Measurements from ENCODE around the gene LILRB3.
"Not testable (repeated sequence)": the region's sequence is repeated elsewhere in the genome, so short reads cannot be mapped to it uniquely, and the experiment has no call there.

Gene LILRB3

DNA sequence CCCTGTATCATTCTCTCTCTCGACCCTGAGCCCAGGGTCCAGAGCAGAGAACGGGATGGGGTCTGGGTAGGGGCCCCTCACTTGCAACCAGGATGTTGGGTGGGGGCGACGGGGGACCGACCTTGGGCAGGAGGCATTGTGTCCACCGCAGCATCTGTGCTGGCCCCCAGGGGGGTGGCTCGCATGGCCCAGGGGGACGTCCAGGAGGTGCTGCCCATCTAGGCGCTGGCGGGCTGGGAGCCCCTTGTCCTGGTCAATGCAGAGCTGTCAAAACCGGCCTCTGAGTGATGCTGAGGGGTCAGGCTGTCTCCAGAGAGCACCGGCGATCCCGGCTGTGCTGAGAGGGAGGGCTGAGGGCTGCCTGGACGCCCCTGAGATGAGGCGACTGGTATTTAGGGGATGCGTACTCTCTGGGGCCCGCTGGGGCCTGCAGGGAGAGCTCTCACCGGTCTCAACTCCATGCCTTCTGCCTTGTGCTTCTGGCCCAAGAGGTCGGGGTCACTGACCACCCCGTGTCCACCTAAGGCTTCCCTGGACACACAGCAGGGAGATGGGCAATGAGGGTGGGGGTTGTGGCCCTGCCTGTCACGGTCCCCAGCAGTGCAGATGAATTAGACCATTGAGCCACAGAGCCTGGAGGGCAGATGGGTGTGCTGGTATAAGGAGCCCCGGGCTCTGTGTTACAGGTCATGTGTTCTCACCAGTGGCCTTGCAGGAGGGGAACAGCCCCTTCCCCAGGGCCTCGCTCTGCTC is 13.6 kb downstream of the LILRB3 start:
- no peak for DNase-seq

DNA sequence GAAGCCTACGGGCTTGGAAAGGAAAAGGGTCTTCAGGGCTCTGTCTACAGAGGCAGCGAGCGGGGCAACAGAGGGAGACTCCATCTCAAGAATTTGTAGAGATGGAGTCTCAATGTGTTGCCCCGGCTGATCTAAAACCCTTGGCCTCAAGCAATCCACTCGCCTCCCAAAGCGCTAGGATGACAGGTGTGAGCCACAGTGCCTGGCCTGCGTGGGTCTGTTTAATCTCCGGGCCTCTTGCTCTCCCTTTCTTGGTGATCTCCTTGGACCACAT is 14.1 kb downstream of the LILRB3 start:
- DNase-seq, result no peak

DNA sequence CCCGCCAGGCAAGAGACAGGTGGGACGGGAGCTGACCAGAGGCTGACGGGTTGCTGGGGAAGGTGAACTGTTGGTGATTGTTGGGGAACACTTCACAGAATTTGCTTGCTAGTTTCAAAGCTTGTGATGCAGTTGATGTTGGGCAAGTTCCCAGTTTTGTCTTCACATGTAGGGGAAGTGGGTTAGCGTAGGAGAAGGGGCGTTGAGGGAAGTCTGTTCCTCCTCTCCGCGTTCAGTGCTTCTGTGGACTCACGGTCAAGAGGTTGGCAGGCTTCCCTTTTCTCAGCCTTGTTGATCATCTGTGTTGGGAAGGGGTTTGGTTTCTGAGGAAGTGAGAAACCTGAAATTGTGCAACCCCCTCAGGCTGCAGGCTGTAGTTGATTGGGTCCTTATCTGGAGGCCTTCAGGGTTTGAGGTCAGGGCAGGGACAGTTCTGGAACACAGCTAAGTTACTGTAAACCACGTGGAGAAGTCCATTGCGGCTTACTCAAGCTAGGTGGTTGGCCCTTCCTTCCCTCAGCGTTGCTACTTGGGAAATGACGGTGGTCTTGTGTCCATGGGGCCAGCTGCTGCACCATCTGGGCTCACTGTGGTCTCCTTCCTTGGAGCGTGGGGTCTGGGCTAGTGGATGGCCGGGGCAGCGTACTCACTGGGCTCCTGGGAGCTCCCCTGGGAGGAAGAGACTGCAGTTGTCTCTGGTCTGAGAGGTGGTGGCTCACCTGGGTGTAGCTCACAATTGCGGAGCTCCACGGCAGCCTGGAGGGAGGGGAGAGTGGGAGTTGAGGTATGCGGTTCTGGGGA is 14.6 kb downstream of the LILRB3 start:
- no peak for DNase-seq

DNA sequence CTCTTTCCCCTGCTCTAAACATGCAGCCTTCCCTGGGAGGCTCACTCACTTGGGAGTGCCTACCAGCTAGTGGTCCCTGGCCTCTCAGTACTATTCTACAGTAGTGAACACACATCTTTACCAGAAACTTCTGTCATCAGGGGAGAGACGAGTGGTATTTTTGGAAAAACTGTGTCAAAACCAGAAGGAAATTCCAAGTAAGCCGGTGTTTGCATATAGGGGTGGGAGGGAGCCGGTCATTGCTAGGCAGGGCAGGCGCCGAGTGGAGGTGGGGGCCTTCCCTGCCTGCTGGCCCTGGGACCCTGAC is 15.2 kb downstream of the LILRB3 start:
- no peak for DNase-seq

GRCh38 chr19:54207193-54207592 is 15.6 kb downstream of the LILRB3 start:
- DNase-seq, result not testable (repeated sequence)

DNA sequence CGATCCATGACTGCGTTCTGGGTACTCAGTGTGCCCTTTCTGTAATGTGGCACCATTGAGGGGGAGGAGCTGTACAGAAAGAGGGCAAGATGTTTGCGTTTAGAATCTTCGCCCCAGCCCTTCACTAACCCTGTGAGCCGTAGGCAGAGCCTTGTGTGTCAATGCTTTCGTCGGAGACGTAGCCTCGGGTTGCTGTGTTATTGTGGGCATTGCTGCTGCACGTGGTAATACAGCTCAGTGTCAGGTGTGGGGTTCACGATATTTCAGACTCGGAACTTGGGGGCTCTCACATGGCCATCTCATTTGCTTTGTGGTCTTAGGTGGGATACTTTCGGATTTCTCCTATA is 16.0 kb downstream of the LILRB3 start:
- DNase-seq, result no peak

GRCh38 chr19:54206030-54206830 is 16.6 kb downstream of the LILRB3 start:
- no peak for DNase-seq

- no peak for DNase-seq
Measured at GRCh38 chr19:54204767-54205468, 17.9 kb downstream of the LILRB3 start.

DNA sequence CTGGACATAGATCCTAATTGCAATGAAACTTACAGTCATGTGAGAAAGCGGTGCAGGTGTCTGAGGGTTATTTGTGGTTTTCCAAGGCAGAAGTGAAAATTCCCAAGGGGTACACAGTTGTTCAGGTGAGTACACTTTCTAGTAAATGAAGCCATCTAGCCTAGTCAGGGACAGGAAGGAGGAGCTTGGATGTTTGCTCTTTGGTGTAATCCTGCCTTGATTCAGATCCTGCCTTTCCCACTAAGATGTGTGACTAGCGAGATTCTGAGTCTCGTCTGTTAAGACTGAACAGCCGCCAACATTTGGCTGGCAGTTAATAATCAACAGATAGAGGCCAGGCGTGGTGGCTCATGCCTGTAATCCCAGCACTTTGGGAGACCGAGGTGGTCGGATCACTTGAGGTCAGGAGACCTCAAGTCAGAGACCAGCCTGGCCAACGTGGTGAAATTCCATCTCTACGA is 19.6 kb downstream of the LILRB3 start:
- no peak for DNase-seq

- no peak for DNase-seq
Measured at GRCh38 chr19:54201980-54202379, 20.8 kb downstream of the LILRB3 start.

GRCh38 chr19:54201172-54201701 is 21.6 kb downstream of the LILRB3 start:
- DNase-seq, result no peak

DNA sequence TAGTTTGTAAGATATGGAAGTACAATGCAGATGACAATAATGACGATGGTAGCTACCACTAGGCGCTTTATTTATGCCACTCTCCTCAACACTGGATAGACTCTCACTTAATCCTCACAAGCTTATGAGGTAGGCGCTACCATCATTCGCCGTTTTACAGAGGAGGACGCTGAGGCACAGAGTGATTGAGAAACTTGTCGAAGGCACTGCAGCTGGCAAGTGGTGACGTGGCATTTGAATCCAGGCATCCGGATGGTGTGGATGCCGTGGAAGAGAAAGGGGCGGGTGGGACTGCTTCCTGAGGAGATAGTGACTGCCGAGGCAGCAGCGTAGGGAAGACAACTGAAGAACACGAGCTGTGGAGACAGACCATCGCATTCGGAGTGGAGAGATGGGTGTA is 23.4 kb downstream of the LILRB3 start:
- no peak for DNase-seq

DNA sequence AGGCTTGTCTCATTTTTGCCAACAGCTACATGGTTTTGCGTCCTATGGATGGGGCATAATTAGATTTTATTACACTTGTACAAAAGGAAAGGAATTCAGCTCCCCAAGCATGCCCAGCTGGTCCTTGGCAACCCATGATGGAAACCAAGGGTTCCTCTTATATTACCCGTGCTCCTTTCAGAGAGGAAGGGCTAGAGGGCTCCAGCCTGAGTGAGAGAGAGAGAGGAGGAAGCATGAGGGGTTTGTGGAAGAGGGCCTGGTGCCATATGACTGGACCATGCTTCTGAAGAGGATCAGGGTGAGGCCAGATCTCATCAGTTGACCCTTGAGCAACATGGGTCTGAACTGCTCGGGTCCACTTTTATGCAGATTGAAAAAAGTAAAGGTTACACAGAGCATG is 25.7 kb downstream of the LILRB3 start:
- no peak for DNase-seq

DNA sequence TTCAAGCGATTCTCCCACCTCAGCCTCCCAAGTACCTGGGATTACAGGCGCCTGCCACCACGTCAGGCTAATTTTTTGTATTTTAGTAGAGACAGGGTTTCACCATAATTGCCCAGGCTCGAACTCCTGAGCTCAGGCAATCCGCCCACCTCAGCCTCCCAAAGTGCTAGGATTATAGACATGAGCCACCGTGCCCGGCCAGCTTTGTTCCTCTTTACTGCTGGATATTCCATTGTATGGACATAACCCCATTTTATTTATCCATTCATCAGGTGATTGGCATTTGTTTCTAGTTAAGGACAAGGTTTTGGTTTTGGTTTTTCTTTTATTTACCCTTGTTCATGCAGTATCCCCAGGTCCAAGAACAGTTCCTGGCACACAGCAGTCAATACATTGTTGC is 26.3 kb downstream of the LILRB3 start:
- no peak for DNase-seq

DNA sequence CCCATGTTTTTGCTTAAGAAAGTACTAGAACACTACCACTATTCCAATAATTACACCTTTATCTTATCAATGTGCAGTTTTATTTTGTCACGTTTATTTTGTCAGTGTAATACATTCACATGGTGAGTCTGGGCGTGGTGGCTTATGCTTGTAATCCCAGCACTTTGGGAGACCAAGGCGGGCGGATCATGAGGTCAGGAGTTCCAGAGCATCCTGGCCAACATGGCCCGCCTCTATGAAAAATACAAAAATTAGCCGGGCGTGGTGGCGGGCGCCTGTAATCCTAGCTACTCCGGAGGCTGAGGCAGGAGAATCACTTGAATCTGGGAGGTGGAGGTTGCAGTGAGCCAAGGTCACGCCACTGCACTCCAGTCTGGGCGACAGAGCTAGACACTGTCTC is 28.3 kb downstream of the LILRB3 start:
- not testable (repeated sequence) for DNase-seq

- no peak for DNase-seq
Measured at GRCh38 chr19:54193011-54193410, 29.8 kb downstream of the LILRB3 start.

GRCh38 chr19:54191811-54192453 is 30.9 kb downstream of the LILRB3 start:
- DNase-seq, result no peak

GRCh38 chr19:54191011-54191810 is 31.6 kb downstream of the LILRB3 start, which contains the start of gene TSEN34:
Gene TSEN34 (plus strand): TSS chr19:54191308. CDS start chr19:54191365, 57 bp downstream.
- peak; percentile 69 for DNase-seq

DNA sequence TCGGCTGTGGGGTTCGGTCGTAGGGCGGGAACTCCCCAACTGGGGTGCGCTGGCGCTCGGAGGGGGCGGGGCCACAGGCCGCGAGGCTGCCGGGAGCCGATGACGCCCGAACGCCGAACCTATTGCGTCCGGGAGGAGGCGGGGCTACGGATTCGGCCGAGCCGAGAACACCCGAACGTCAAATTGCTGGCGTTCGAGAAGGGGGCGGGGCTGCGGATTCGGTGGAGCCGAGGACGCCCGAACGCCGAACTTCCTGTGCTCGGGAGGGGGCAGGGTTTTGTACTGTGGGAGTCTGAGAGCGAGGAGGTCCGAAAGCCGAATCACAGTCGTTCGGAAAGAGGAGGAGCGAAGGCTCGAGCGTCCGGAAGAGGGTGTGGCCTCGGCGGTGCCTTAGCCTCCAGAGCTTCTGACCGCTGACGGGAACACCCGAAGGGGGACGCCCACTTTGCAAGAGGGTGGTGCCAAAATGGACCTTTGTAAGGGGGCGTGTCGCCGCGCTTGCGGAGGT is 32.2 kb downstream of the LILRB3 start:
- DNase-seq, result peak; percentile 97

DNA sequence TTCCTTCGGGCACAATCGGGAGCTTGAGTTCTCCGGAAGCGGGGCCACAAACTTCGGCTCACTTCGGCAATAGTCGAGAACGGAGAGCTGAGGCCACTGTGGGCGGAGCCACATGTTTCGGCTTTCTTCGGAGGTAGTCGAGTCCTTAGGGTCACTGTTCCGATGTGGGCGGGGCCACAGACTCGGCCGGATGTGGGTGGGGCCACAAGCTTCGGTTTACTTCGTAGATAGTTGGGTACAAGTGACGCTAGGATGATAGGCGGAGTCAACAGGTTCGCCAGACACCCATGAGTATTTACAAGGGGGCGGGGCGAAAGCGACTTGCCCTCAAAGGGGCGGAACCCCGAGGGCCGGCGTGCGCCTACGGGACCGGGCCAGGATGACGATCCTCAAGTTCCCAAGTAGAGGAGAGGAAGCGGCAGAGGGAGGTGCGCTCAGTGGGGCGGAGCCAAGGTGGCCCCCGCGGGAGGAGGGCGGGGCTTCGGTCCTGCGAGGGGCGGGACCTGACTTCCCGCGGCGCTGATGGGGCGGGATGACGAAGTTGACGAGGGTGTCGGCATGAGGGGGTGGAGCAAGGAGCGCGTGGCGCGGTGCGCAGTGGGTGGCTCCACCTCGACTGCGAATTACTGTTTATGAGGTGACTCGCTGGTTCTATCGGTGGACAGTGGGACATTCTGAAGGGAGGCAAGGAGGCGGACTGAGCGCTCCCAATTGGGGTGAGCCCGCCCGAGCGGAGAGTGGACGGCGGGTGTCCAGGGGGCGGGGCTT is 32.9 kb downstream of the LILRB3 start:
- peak; percentile 99 for DNase-seq
